GM18520 (cell line): ENCODE measurements around the gene NSMCE3.

Source experiments
- ATAC-seq: cut with Tn5 transposase; IDR thresholded peaks from one replicate; pipeline ENCODE4 v1.9.1; 2021; ENCODE audit not compliant: unreplicated experiment

Gene NSMCE3

DNA sequence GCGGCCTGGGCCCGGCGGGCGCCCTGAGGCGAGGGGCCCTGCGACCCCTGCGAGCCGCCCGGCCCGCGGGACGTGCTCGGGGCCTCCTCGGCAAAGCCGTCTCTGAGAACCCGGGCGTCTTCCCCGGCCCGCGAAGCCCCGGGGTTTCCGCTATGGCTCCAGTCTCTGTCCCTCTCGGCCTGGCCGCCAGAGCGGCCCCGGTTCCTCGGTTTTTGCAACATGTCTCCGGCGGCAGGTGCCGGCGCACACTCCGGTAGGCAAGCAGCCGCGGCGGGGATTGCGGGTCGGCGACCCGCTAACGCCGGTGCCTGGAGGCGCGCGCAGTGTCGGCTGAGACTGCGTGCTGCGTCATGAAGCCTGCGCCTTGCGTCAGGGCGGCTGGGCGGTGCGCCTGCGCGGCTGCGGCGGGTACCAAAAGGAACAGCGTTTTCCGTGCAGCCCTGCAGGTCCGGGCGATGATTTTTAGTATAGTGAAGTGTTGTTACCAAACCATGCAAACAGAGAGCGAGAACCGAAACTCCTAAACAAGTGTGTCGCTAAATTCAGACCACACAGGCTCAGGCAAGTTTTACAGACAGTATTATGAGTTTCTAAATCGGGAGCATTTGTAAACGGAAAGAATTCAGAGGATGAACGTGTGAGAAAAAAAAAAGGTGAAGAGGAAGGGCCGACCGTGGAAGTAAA is at the start of gene NSMCE3:
NSMCE3 (minus strand) TSS at position 338 of the 684 bp plus-strand sequence; CDS start at position 221, 117 bp downstream.
- ATAC-seq, result peak; percentile 82

DNA sequence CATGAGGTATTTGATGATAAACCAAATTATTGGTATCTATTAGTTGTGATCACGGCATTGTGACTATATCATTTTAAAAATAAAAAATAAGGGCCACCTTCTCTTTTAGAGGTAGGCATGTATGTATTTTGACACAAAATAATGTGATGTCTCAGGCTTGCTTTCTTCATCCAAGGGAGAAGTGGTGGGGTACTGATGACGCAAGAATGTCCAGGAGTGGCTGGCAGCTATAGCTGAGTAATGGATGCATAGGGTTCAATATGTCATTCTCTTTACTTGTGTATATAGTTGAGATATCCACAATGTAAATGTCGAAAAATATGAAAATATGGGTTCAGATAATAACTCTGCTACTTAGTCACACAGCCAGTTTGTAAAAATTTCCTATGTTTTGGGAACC is 46.8 kb upstream of the NSMCE3 start:
- no peak for ATAC-seq

DNA sequence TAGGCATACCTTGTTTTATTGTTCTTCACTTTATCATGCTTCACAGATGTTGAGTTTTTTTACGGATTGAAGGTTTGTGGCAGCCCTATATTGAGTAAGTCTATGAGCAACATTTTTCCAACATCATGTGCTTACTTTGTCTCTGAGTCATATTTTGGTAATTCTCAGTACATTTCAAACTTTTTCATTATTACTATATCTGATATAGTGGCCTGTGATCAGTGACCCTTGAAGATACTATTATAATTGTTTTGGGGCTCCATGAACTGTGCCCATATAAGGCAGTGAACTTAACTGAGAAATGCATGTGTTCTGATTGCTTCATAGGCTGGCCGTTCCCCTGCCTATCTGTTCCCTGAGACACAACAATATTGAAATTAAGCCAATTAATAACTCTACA is 42.8 kb upstream of the NSMCE3 start:
- ATAC-seq, result no peak

DNA sequence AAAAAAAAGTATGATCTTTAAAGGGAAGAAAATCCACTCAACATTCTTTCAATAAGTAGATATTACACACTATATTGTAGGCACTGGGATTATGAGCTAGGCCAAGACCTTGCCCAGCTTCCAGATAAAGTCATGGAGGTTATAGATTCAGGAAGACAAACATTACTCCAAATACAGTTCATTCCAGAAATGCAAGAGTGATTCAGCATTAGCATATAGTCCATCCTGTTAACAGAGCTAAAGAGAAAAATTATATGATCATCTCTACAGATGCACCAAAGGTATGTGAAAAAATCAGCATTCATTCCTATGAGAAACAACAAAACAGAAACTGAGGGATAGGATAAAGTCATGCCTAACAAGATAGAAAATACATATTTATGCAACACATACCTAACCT is 42.1 kb upstream of the NSMCE3 start:
- ATAC-seq, result no peak

DNA sequence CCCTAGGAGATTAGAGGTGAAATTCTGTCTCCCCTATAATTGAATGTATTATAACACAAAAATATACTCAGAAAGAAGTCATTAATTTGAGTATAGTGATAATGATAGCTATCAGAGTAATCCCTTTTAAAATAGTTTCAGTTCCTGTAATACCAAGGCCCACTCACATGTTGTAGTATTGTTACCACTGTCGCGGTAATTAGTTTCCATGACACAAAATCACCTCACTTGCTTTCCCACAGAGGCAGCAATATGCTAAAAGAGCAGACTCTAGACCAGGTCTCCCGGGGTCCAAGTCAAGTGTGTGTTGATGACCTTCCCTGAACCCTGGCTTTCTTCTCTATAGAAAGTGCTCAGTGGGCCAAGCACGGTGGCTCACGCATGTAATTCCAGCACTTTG is 39.5 kb upstream of the NSMCE3 start:
- ATAC-seq, result peak; percentile 52

DNA sequence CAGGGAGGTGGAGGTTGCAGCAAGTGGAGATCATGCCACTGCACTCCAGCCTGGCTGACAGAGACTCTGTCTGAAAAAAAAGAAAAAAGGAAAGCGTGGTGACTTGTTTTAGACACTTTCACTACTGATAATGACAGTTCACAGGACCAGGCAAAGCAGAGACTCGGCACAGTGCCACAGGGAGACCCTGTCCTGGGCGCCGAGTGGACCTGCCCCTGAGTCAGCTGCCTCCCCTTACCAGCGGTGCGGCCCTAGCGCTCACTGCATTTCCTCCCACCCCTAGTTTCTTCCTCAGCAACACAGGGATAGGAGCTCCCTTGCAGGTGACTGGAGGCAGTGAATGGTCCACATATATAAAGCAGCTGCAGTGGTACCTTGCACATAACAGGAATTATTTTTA is 38.7 kb upstream of the NSMCE3 start:
- ATAC-seq, result no peak

DNA sequence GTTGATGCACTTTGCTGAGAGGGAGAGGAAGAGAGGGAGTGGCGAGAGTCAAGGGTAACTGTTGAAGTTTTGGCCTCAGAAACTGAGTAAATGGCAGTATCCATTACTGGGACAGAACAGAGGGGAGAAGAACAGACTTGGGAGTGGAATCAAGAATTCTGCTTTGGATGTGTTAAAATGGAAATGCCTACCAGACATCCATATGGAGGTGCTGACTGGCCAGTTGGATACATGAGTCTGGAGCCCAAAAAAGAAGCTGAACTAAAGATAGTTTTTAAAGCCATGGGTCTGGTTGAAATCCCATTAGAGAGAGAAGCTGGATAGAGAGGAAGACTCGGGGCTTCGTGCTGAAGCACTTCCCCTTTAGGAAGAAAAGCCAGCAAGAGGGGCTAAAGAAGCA is 35.9 kb upstream of the NSMCE3 start:
- ATAC-seq, result no peak

DNA sequence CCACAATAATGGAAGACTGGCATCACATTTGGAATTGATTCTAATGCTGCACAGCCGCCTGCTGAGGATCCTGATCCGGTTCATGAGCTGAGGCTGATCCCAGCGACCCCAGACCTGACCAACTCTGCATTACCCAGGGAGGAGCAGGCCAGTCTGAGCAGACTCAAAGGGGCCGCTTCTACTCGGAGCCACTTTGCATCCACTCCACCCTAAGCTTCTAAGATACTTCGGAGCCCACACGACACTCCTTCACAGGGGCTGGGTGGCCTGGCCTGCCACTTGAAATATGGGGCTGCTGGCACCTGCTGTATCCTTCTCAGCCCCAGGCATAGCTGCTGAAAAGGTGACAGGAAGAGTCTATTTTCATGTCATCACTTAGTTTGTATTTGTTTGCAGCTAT is 33.2 kb upstream of the NSMCE3 start:
- no peak for ATAC-seq

DNA sequence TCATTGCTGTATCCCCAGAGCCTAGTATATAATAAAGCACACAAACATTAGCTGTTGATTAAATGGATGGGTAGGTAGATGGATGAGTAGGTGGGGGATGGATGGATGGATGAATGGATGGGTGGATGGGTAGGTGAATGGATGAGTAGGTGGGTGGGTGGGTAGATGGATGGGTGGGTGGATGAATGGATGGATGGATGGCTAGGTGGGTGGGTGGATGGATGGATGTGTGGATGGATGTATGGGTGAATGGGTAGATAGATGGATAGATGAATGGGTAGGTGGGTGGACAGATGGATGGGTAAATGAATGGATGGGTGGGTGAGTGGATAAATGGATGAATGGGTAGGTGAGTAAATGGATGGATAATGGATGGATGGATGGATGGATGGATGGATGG is 30.2 kb upstream of the NSMCE3 start:
- no peak for ATAC-seq

DNA sequence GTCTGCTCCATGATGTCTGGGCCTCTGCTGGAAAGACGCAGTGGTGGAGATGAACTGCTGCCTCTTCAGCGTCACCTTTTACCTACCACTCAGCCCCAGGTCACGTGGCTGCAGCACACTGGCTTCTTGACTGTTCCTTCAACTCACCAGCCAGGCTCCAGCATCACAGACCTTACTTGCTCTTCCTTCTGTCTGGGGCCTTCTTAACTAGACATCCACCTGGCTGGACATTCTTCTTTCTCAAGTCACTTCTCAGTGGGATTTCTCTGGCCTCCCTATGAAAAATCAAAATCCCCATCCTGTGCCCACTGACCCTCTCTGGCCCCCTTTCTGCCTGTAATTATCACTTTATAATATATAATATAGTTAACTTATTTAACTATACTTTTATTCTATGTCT is 29.7 kb upstream of the NSMCE3 start:
- no peak for ATAC-seq

DNA sequence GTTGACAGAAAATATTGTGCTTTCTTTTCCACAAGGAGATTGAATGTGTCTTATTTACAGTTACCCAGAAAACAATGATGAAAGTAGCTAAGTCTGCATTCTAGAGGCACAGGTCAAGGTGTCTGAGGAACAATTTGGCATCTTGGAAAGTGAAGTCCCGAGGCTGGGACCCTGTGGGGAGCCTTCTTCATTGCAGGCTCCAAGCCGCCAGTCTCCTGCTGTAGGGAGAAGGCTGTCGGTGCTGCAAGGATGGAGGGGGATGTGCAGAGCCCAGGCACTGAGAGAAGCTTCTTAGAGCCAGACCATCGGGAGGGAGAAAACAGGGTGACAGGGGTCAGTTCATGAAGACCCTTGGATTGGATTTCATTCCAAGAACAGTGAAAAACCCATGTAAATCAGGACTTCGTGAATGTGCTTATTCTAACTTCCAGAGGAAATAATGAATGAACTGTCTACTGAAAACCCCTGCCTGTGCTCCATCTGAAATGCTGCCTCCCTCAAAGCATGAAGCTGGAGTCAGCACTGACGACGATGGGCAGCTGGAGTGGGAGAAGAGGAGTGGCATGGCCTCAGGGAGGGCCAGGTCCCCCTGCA is 25.2 kb upstream of the NSMCE3 start:
- ATAC-seq, result no peak

DNA sequence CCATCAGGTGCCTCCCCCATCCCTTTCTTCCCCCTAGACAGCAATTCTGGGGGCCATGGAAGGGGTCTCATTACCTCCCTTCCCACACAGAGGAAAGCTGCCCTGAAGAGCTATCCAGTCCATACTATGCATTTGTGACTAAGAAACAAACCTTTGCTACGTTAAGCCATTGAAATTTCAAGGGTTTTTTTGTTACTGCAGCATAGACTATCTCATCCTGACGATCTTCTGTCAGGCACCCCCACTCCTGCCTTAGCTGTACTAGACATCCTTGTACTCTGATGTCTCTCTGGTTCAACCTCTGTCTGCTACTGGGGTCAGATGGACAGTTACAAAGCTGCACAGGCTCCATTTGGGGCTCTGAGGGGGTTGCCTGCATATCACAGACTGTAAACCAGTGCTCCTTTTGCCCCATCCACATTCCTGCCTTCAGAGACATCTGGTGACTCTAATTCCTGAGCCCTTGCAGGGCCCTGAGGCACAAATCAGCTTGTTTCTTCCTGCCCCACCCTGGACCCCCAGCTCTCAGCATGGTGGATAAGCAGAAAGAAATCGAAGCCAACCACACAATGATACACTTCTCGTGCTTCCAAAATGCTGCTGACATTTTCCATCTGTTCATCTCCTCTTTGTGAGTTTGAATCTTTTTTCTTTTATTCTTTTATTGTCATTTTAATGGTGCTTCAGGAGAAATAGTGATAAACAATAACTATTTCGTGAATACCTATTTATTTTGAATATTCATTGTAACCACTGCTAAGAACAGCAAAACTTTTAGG is 21.6 kb upstream of the NSMCE3 start:
- ATAC-seq, result no peak

DNA sequence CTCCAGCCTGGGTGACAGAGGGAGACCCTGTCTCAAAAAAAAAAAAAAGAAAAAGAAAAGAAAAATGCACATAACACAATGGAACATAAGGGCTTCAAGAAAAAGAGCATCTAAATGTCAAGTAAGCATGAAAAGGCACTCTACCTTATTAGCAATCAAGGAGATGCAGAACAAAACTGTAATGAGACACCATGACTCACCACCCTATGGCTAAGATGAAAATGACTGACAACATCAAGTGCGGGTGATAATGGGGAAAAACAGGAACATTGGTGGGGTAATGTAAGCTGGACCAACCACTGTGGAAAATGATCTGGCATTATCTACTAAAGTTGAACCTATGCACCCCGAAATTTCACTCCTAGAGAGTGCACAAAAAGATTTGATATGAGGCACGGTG is 19.6 kb upstream of the NSMCE3 start:
- no peak for ATAC-seq

DNA sequence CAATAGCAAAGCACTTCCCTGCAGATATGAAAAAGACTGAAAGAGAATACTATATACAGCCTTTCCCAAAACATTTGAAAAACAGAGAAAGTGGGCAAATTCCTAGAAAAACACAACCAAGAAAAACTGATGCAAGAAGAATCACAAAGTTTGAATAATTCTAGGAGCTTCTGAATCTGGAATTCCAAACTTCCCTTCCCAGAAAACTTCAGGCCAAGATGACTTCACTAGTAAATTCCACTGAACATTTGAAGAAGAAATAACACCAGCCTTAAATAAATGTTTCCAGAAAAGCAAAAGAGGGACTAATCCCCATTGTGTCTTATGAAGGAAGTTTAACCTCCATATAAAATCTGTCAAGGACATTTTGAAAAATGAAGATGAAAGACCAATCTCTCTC is 15.8 kb upstream of the NSMCE3 start:
- ATAC-seq, result no peak

DNA sequence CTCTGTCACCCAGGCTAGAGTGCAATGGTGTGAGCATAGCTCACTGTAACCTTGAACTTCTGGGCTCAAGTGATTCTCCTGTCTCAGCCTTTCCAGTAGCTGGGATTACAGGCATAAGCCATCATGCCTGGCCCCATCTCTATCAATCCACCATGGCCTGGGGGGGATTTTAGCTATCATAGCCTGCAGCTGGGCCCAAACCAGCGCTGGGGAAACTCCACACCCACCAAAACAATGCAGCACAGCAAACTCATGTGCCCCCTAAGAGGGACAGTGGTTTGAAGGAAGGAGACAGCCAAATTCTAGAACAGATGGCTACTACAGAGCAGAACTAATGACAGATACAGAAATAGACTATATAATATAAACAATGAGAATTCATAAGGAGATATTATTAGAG is 13.8 kb upstream of the NSMCE3 start:
- no peak for ATAC-seq

DNA sequence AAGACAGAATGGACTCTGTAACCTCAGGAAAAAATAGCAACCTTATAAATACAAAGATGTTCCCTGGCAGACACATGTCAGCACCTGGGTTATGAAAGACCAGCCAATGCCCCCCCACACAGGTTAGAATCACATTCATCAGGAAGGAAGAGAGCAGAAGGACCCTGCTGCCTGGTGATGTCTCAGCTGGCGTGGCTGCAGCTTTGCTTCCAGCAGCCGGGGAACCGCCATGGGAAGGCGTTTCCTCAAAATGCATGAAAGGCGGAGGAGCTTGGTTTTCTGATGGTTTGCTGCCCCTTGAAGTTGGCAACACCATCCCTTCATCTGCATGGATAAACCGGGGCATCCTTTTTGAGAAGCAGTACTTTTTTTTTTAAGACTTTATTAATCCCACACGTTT is 10.9 kb upstream of the NSMCE3 start:
- ATAC-seq, result no peak

DNA sequence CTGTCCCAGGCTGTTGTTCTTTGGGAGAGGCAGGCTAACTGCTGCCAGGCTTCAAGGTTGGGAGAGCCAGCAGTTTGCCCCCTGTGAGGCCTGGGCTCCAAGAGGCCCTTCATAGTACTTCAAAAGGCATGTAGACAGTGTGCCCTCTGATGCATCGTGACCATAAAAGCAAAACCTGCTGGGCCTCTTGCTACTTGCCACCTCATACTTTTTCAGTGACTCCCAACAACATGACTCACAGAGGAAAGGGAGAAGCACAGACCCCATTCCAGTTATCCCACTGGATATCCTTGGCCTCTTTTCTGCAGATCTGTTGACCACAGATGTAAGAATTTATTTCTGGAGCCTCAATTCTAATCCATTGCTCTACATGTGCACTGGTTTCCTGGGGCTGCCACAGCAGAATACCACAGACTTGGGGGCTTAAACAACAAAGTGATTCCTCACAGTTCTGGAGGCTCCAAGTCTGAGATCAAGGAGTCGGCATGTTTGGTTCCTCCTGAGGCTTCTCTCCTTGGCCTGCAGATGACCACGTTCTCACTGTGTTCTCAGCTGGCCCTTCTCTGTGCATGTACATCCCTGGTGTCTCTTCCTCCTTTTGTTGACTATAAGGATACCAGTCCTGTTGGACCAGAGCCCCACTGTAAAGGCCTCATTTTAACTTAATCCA is 8.9 kb upstream of the NSMCE3 start:
- no peak for ATAC-seq

DNA sequence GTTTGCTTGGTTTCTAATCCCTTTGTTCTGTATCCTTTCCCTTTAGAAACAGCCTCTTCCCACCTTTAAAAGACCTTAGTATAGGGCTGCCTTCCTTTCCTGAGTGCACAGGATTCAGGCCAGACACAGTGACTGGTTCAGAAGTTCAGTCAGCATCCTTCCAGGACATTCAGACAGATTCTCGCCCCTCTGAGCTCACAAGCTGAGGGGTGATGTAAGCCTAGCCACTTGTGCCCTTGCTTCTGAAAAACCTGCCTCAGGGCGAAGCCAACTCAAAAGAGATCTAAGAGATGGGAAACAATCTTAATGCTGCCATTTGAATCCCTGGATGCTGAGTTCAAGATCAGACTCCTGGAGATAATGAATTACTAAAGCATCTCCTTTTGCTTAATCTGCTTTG is 6.7 kb upstream of the NSMCE3 start:
- no peak for ATAC-seq

DNA sequence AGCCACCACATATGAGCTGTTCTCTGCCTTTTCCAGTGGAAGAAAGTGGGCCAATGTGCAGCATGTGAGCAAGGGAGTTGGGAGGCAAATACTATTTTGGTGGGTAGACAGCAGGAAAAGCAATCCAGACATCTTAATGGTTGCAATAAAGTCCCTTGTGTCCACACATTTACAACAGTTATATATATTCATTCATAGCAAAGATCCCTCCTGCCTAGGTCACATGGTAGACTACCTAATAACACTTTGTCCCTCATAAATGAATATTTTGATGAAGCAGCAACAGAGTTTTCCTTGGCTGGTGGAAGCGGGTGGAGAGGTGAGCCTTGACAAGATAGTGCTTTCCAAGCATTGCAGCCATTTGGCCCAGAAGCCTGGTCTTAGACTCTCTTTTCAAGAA is 6.2 kb upstream of the NSMCE3 start:
- no peak for ATAC-seq

DNA sequence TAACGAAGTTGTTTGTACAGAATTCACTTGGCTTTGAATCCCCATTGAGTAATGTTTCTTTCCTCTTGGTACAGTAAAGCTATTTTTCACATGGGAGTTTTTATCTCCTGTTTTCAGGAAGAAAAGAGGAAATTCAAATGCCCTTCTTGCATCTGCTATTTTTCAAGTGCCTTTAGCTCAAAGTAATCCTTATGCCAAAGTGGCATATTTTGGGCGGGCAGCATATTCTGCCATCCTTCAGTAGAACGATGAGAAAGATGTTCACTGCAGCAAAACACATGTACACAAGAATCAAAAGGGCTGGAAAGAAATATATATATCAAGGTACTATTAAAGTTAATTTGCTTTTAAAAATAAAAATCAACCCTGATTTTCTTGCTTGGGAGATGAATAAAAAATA is 5.3 kb upstream of the NSMCE3 start:
- no peak for ATAC-seq

DNA sequence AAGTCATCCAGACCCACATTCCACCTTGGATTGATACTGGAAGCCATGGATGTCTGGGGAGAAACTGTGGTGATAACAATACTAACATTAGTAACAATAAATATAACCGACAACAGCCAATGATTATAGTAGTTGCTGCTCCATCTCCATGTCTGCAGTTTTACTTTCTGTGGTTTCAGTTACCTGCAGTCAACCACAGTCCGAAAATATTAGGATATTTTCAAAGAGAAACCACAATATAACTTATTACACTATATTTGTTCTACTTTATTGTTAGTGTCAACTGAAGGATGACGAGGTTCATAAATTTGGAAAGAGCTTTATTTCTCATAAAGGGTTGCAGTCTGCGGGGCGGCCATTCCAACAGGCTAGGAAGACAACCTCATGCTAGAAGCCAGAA is 2.6 kb upstream of the NSMCE3 start:
- ATAC-seq, result no peak

DNA sequence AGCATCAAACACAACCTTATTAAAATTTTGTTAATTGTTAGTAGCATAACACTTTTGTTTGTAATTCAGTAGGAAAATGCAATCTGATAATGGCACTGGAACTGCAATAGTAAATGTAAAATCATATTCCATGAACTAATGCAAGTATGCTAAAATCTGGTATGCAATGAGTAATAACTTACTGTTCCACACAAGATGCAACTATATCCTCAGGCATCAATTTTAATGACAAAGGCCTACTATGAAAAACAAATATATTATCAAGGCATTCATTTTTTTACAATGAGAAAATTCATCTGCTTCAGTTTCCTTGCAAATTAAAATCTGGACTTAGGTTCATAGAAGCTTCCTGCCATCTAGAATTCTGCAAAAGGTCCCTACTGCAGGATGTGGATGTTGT is 1.4 kb upstream of the NSMCE3 start:
- ATAC-seq, result no peak
